K562 (cell line): ENCODE results near the gene HRAS.

Experiments used
- CTCF ChIP-seq, 3 experiments: IDR thresholded peaks in 2 of 3; conservative IDR thresholded peaks in 1 of 3; 2 replicates each; pipeline ENCODE4 v1.5.1; 2011 to 2012; ENCODE audit warnings: low read length in 3 of 3, mild to moderate bottlenecking in 3 of 3, control low read depth in 2 of 3, improper control_type of control experiment in 1 of 3, inconsistent platforms in 1 of 3, low read depth in 1 of 3, mixed read lengths in 1 of 3, moderate library complexity in 1 of 3; ENCODE audit not compliant: insufficient read depth in 2 of 3
- SRF ChIP-seq, 2 experiments: fragments of 250-450, 450-650 bp in 1 of 2; sonication (Bioruptor Pico) in 1 of 2; sonication (generic) in 1 of 2; formaldehyde crosslinking; IDR thresholded peaks; 2 replicates each; pipeline versions ENCODE4 v1.5.0 to v1.5.1; 2020 to 2022; ENCODE audit warnings: mild to moderate bottlenecking in 1 of 2, missing genetic modification reagents in 1 of 2
- TGIF2 ChIP-seq: sonication (generic); formaldehyde crosslinking; IDR thresholded peaks from 2 replicates; pipeline ENCODE4 v1.8.1; 2022; ENCODE audit warnings: mild to moderate bottlenecking, missing genetic modification reagents, moderate library complexity

- TF ChIP-seq SRF (CRISPR knock-in tag; IDR thresholded peaks at IDR 0.05) = no peak
- TF ChIP-seq TGIF2 (CRISPR knock-in tag) = no peak
- TF ChIP-seq CTCF (IDR thresholded peaks at IDR 0.05 in 2 of 3, conservative IDR thresholded peaks at IDR 0.05 in 1 of 3; ENCODE audit: insufficient read depth in 2 of 3, low read depth in 1 of 3, low read length in 3 of 3) = 0 out of 6 replicates have a peak, but pooled peaks of 1 of the 3 experiments have one; percentile 4
These were observed 1.7 kb upstream of the HRAS start, which contains the start of gene LRRC56 for GRCh38 chr11:536841-537621.
